ENCODE results near the gene MDGA2. TPM values are rescaled to one million over a fixed set of nuclear protein-coding genes. Genes with fewer than 3 reads are reported as not detected.
A peak's percentile ranks its signal among the peaks of the same experiment; 100 is the strongest.

The MDGA2 gene
- total and polyA plus RNA-seq, 2 of the 8 experiments (the other 6 are each of a cell fraction or from before 2014, with no cell fraction given): 0.11 to 0.69 TPM

DNA sequence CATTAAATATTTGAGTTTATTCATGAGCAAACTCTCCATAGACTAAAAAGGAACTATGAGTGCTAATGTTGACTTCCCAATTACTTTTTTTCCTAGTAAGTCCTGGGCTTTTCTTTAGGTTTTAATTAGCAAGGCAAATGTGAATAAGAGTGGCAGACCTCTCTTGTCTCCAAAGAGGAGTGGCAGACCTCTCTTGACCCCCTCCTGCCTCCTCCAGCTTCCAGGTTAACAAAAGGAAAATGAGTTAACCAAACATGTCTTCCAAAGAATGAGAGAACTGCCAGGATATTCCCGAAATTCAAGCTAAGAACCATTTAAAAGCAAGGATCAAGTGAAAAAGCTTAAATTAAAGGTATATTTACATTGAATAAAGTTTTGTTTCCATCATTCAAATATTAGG lies 253.2 kb downstream of the MDGA2 start:
- H3K27me3 ChIP-seq (replicated peaks in 1 of 4; ENCODE audit: control insufficient read depth in 3 of 4, extremely low read depth in 1 of 4, insufficient read depth in 3 of 4, low read length in 3 of 4): no peaks in the 10 kb centered on the region
- no peak overlapping the region for H4K5ac ChIP-seq (ENCODE audit: insufficient read length, low read depth, low read length)
- no peaks in the 10 kb centered on the region for H3K79me1 ChIP-seq (ENCODE audit: low read depth, low read length)
- 47% methylated on average over 1 of the region's 1 CpG; no CpG with 5 or more reads in 1 of the 2 experiments for WGBS, 2 experiments (ENCODE audit: extremely low coverage in 1 of 2, insufficient coverage in 1 of 2, insufficient read length in 1 of 2, insufficient replicate concordance in 2 of 2, low coverage in 1 of 2, low lambda C conversion rate in 2 of 2, missing lambda C conversion rate in 1 of 2)
- H3K9ac ChIP-seq (replicated peaks in 1 of 4; ENCODE audit: extremely low read depth in 1 of 4, low read depth in 3 of 4, low read length in 3 of 4): no peak overlapping the region
- ChIA-PET POLR2A (ENCODE audit: partially characterized antibody) (no interaction called here), CTCF (ENCODE audit: partially characterized antibody) (interaction anchor here (1.2 kb wide), 1 partner anchor 15 kb away, joined by 3 read pairs; no protein-coding TSS in a partner anchor)
- H3K23ac ChIP-seq (ENCODE audit: insufficient read length): no peak overlapping the region
- H3K18ac ChIP-seq (ENCODE audit: extremely low read depth, low read length): no peak overlapping the region
- H3K9me3 ChIP-seq (ENCODE audit: insufficient read depth in 2 of 2, low read depth in 1 of 2, low read length in 1 of 2): no peaks in the 10 kb centered on the region
- no peaks in the 10 kb centered on the region for H3K36me3 ChIP-seq (ENCODE audit: control insufficient read depth in 2 of 4, insufficient read depth in 4 of 4, low read length in 3 of 4)
- H3K79me2 ChIP-seq (ENCODE audit: control insufficient read depth in 1 of 2, insufficient read depth in 2 of 2, low read length in 2 of 2): no peaks in the 10 kb centered on the region
- no peak overlapping the region for H3K56ac ChIP-seq (replicated peaks; ENCODE audit: insufficient read length, low read depth, low read length)
- H3K4me3 ChIP-seq (ENCODE audit: extremely low read depth in 1 of 4, insufficient read depth in 2 of 4, low read depth in 3 of 4, low read length in 4 of 4): peak overlapping the region in 1 of 4 experiments; percentile 8; a peak in 1 of 8 replicates
- H3K4me1 ChIP-seq (replicated peaks in 1 of 4; ENCODE audit: control insufficient read depth in 3 of 4, insufficient read depth in 4 of 4, low read length in 3 of 4): peaks cover 0 to 5% (median 0%) of the 10 kb centered on the region in 4 experiments; a peak in 1 of 7 replicates
- no peak overlapping the region for H4K8ac ChIP-seq (ENCODE audit: extremely low read depth, insufficient read depth, low read length)
- no peak overlapping the region for H2BK15ac ChIP-seq (ENCODE audit: low read length)
- no peaks in the 10 kb centered on the region for H3K23me2 ChIP-seq (ENCODE audit: low read depth, low read length)
- no peak overlapping the region for H3K27ac ChIP-seq (ENCODE audit: low read depth, low read length)
- H3K14ac ChIP-seq (ENCODE audit: insufficient read length): no peak overlapping the region
- FAIRE-seq: peak; percentile 68
- no peak overlapping the region for H2BK5ac ChIP-seq (ENCODE audit: low read depth, low read length)
- H3K4ac ChIP-seq (replicated peaks; ENCODE audit: insufficient read length, low read depth, low read length): no peak overlapping the region
- TF ChIP-seq YY1 (IDR thresholded peaks at IDR 0.05; ENCODE audit: low read depth, low read length): 0 out of 2 replicates have a peak, but pooled peaks have one; percentile 12
- TF ChIP-seq TAF7 (optimal IDR thresholded peaks at IDR 0.05; ENCODE audit: borderline replicate concordance, low read depth, low read length): no peak
- TF ChIP-seq, protein P1, sequence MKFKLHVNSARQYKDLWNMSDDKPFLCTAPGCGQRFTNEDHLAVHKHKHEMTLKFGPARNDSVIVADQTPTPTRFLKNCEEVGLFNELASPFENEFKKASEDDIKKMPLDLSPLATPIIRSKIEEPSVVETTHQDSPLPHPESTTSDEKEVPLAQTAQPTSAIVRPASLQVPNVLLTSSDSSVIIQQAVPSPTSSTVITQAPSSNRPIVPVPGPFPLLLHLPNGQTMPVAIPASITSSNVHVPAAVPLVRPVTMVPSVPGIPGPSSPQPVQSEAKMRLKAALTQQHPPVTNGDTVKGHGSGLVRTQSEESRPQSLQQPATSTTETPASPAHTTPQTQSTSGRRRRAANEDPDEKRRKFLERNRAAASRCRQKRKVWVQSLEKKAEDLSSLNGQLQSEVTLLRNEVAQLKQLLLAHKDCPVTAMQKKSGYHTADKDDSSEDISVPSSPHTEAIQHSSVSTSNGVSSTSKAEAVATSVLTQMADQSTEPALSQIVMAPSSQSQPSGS (IDR thresholded peaks at IDR 0.05; ENCODE audit: low read length): no peak
- DNase-seq (ENCODE audit: low read depth in 1 of 2, low spot score in 2 of 2): no peak
- H2BK120ac ChIP-seq (replicated peaks; ENCODE audit: low read depth, low read length): no peak overlapping the region
- H2BK12ac ChIP-seq (ENCODE audit: low read depth, low read length): no peak overlapping the region
- H4K91ac ChIP-seq (replicated peaks; ENCODE audit: insufficient read length, low read length): no peak overlapping the region
- no peaks in the 10 kb centered on the region for H4K20me1 ChIP-seq (replicated peaks in 1 of 2; ENCODE audit: control insufficient read depth in 1 of 2, insufficient read depth in 2 of 2, low read length in 2 of 2)
- H2AK5ac ChIP-seq (ENCODE audit: low read depth, low read length): no peak overlapping the region
- no peak overlapping the region for H2BK20ac ChIP-seq (ENCODE audit: low read length)
- no peak overlapping the region; a peak in 1 of 4 replicates for H3K4me2 ChIP-seq (ENCODE audit: insufficient read depth in 1 of 2, low read depth in 2 of 2, low read length in 2 of 2)
- H2AFZ ChIP-seq (ENCODE audit: low read length): no peak overlapping the region

Data from H1 (cell line).